GM12891 (cell line): Measurements from ENCODE around the gene IL20RA.
"Not testable (repeated sequence)": the region's sequence is repeated elsewhere in the genome, so short reads cannot be mapped to it uniquely, and the experiment has no call there.

Experiments
- POLR2A ChIP-seq: IDR thresholded peaks from 2 replicates; pipeline ENCODE4 v1.6.1; 2011; ENCODE audit warnings: low read depth, low read length, control low read depth
- POLR2AphosphoS5 ChIP-seq: IDR thresholded peaks from 2 replicates; pipeline ENCODE4 v1.6.1; 2011; ENCODE audit warnings: low read depth, low read length, control low read depth
- SPI1 ChIP-seq: IDR thresholded peaks from 2 replicates; pipeline ENCODE4 v1.6.1; 2011; ENCODE audit warnings: low read depth, low read length, control low read depth
- TAF1 ChIP-seq: IDR thresholded peaks from 2 replicates; pipeline ENCODE4 v1.6.1; 2011; ENCODE audit warnings: low read depth, low read length, control low read depth

- not testable (repeated sequence) for TF ChIP-seq POLR2A, POLR2AphosphoS5, SPI1, TAF1
Measured at GRCh38 chr6:137075790-137076189, 31.0 kb upstream of the IL20RA start.
